Tibial nerve (tissue), 4 donors: ENCODE results near the gene MTHFR.

Experiments used
- CTCF ChIP-seq, 5 experiments: fragments of 200-600 bp in 3 of 5; fragments of 450-650 bp in 2 of 5; sonication (generic) in 3 of 5; IDR thresholded peaks; one replicate each; pipeline ENCODE4 v1.5.1; 2016 to 2019; ENCODE audit warnings: antibody characterized with exemption in 5 of 5, mild to moderate bottlenecking in 3 of 5, moderate library complexity in 2 of 5
- EP300 ChIP-seq, 2 donors: sonication (generic); formaldehyde crosslinking; IDR thresholded peaks; one replicate each; pipeline ENCODE4 v1.6.1; 2017; ENCODE audit warnings: antibody characterized with exemption in 2 of 2, mild to moderate bottlenecking in 1 of 2
- POLR2A ChIP-seq, 2 donors: fragments of 450-650 bp; IDR thresholded peaks; one replicate each; pipeline ENCODE4 v1.6.1; 2017; ENCODE audit warnings: antibody characterized with exemption in 2 of 2, mild to moderate bottlenecking in 2 of 2, moderate library complexity in 2 of 2

- TF ChIP-seq CTCF (IDR thresholded peaks at IDR 0.05), result no peak
- no peak for TF ChIP-seq EP300 (IDR thresholded peaks at IDR 0.05)
- TF ChIP-seq POLR2A (IDR thresholded peaks at IDR 0.05), result no peak
Measured at GRCh38 chr1:11744287-11744686, 61.5 kb downstream of the MTHFR start.
